Kidney (tissue), 14 donors: ENCODE data around the gene COMMD10. TPM values are rescaled to one million over a fixed set of nuclear protein-coding genes. Genes with fewer than 3 reads are reported as not detected.

Experiments used
- DNase-seq, 5 donors: peaks; one replicate each; pipeline ENCODE4 v3.0.0-alpha.2; 2013 to 2020
- FAIRE-seq: peaks from 2 replicates; lab custom pipeline; 2012; peaks lifted over from hg19 to GRCh38; lab: Jason Lieb, UNC
- H3K27ac ChIP-seq, 2 donors: one replicate each; pipeline ENCODE4 v1.7.0; 2013; ENCODE audit warnings: low read depth in 2 of 2, low read length in 2 of 2, inconsistent platforms in 1 of 2
- H3K27me3 ChIP-seq: one replicate; pipeline ENCODE4 v1.7.1; 2013; ENCODE audit warnings: low read length, inconsistent platforms; ENCODE audit not compliant: control insufficient read depth, insufficient read depth
- H3K36me3 ChIP-seq, 3 donors: one replicate each; pipeline versions ENCODE4 v1.7.0 to v1.7.1; 2013; ENCODE audit warnings: low read length in 3 of 3, control low read depth in 1 of 3, inconsistent platforms in 1 of 3; ENCODE audit not compliant: insufficient read depth in 3 of 3, control insufficient read depth in 2 of 3
- H3K4me1 ChIP-seq, 3 donors: one replicate each; pipeline versions ENCODE4 v1.7.0 to v1.7.1; 2013; ENCODE audit warnings: low read length in 3 of 3, inconsistent platforms in 1 of 3, low read depth in 1 of 3; ENCODE audit not compliant: control insufficient read depth in 2 of 3, insufficient read depth in 2 of 3
- H3K4me3 ChIP-seq, 3 donors: one replicate each; pipeline versions ENCODE4 v1.7.0 to v1.8.1; 2013; ENCODE audit warnings: low read length in 3 of 3, control low read depth in 1 of 3, inconsistent platforms in 1 of 3
- H3K9ac ChIP-seq, 3 donors: one replicate each; pipeline versions ENCODE4 v1.7.0 to v1.7.1; 2013; ENCODE audit warnings: low read length in 3 of 3, control low read depth in 1 of 3, inconsistent platforms in 1 of 3
- H3K9me3 ChIP-seq, 3 donors: one replicate each; pipeline versions ENCODE4 v1.7.0 to v1.7.1; 2013; ENCODE audit warnings: low read length in 3 of 3, control low read depth in 1 of 3, inconsistent platforms in 1 of 3; ENCODE audit not compliant: control insufficient read depth in 2 of 3, insufficient read depth in 1 of 3
- CTCF ChIP-seq: IDR thresholded peaks from 3 replicates; pipeline ENCODE4 v1.5.1; 2012; ENCODE audit warnings: mild to moderate bottlenecking, moderate library complexity, borderline replicate concordance; ENCODE audit not compliant: insufficient read depth; ENCODE audit errors: extremely low read depth
- intact Hi-C: fragments of 100-400 bp; cut with DNase I; formaldehyde crosslinking; loops from one replicate; pipeline ENCODE4 v1.11.1; 2022
- polyA plus RNA-seq: library from polyadenylated mRNA; stranded (reverse); fragments of 350-450 nt; fragmentation: Illumina TruSeq; extraction: RNeasy Lipid Tissue Mini Kit (QIAGEN cat#74804); gene quantifications from one replicate; pipeline ENCODE4 v1.2.3, GENCODE V29; 2014; ENCODE audit warnings: low read depth, low replicate concordance; ENCODE audit not compliant: insufficient read depth
- total RNA-seq: library from RNA; stranded (reverse); fragmentation: NEBNext Ultra II Directional; extraction: Animal tissue kit (Norgen Biotek cat#: 25700); gene quantifications from one replicate; pipeline ENCODE4 v1.2.1, GENCODE V29; 2021
- donor health status: control.
- donor health status: control.
- donor health status: control.
- donor health status: control.
- donor health status: control.
- donor health status: DM: yes; HTN: yes; CAD: no.
- donor health status: Normal renal cell carcinoma (clear cell type).

Gene COMMD10
- total and polyA plus RNA-seq, 2 donors from 2014 or later = 37.6 to 41.1 TPM

GRCh38 chr5:116256717-116257116 lies 171.9 kb downstream of the COMMD10 start:
- Histone ChIP-seq H3K4me3 (no peak overlapping the region), H3K27ac (no peak overlapping the region), H3K27me3 (no peaks in the 10 kb centered on the region), H3K4me1 (no peaks in the 10 kb centered on the region), H3K9me3 (no peaks in the 10 kb centered on the region), H3K9ac (no peak overlapping the region), H3K36me3 (no peaks in the 10 kb centered on the region)
- intact Hi-C loops = no loop called here
- DNase-seq (no peak), FAIRE-seq (no peak)
- TF ChIP-seq CTCF = no peak

GRCh38 chr5:116265471-116265870 lies 180.6 kb downstream of the COMMD10 start:
- TF ChIP-seq CTCF = no peak
- Histone ChIP-seq H3K9me3 (no peaks in the 10 kb centered on the region), H3K36me3 (no peaks in the 10 kb centered on the region), H3K4me3 (no peak overlapping the region), H3K9ac (no peak overlapping the region), H3K27ac (no peak overlapping the region), H3K27me3 (no peaks in the 10 kb centered on the region), H3K4me1 (no peaks in the 10 kb centered on the region)
- intact Hi-C loops = no loop called here
- FAIRE-seq = no peak
- DNase-seq = no peak

GRCh38 chr5:116271446-116272025 lies 186.7 kb downstream of the COMMD10 start:
- no peak for DNase-seq
- no peak overlapping the region for H3K27ac ChIP-seq
- peaks cover 0 to 2% (median 0%) of the 10 kb centered on the region in 3 donors for H3K9me3 ChIP-seq
- TF ChIP-seq CTCF = no peak
- no peak overlapping the region for H3K9ac ChIP-seq
- H3K4me3 ChIP-seq = no peak overlapping the region
- no peaks in the 10 kb centered on the region for H3K36me3 ChIP-seq
- no peaks in the 10 kb centered on the region for H3K27me3 ChIP-seq
- FAIRE-seq = no peak
- H3K4me1 ChIP-seq = peaks cover 0 to 8% (median 5%) of the 10 kb centered on the region in 3 donors
- intact Hi-C loops = no loop called here
